ENCODE measurements around the gene FAM3D.

- TF ChIP-seq CTCF (IDR thresholded peaks at IDR 0.05) (no peak), POLR2A (IDR thresholded peaks at IDR 0.05) (no peak), EP300 (IDR thresholded peaks at IDR 0.05) (no peak)
These were observed 29.5 kb upstream of the FAM3D start for GRCh38 chr3:58696093-58696492.

Data from tibial nerve (tissue), 4 donors.